Tibial nerve (tissue), 4 donors: ENCODE results near the gene DCAF17. TPM values are rescaled to one million over a fixed set of nuclear protein-coding genes. Genes with fewer than 3 reads are reported as not detected.

Experiments used
- DNase-seq, 2 donors: peaks; one replicate each; pipeline ENCODE4 v3.0.0-alpha.2; 2019; ENCODE audit warnings: low spot score in 2 of 2
- H3K27ac ChIP-seq, 4 donors: fragments of 200-600 bp; sonication (generic) in 3 of 4; one replicate each; pipeline ENCODE4 v1.5.1; 2017 to 2019; ENCODE audit warnings: mild to moderate bottlenecking in 1 of 4
- H3K27me3 ChIP-seq, 2 donors: fragments of 200-600 bp; sonication (generic) in 1 of 2; one replicate each; pipeline versions ENCODE4 v1.5.1 to v1.6.0; 2017 to 2019
- H3K36me3 ChIP-seq, 3 donors: fragments of 200-600 bp; sonication (generic); one replicate each; pipeline ENCODE4 v1.5.1; 2018 to 2019
- H3K4me1 ChIP-seq, 4 donors: fragments of 200-600 bp; sonication (generic) in 3 of 4; one replicate each; pipeline ENCODE4 v1.5.1; 2017 to 2019
- H3K4me3 ChIP-seq, 4 donors: fragments of 200-600 bp; sonication (generic) in 3 of 4; one replicate each; pipeline ENCODE4 v1.5.1; 2017 to 2019; ENCODE audit warnings: mild to moderate bottlenecking in 1 of 4, moderate library complexity in 1 of 4
- H3K9me3 ChIP-seq, 4 donors: fragments of 200-600 bp; sonication (generic) in 3 of 4; one replicate each; pipeline ENCODE4 v1.5.1; 2017 to 2019
- EP300 ChIP-seq, 2 donors: sonication (generic); formaldehyde crosslinking; IDR thresholded peaks; one replicate each; pipeline ENCODE4 v1.6.1; 2017; ENCODE audit warnings: antibody characterized with exemption in 2 of 2, mild to moderate bottlenecking in 1 of 2
- POLR2A ChIP-seq, 2 donors: fragments of 450-650 bp; IDR thresholded peaks; one replicate each; pipeline ENCODE4 v1.6.1; 2017; ENCODE audit warnings: antibody characterized with exemption in 2 of 2, mild to moderate bottlenecking in 2 of 2, moderate library complexity in 2 of 2
- WGBS, 2 donors: methylation state at CpG; one replicate each; pipeline ENCODE4 v1.1.5; 2018; 5-methylcytosine and 5-hydroxymethylcytosine counted together
- total RNA-seq, 4 donors: library from RNA; depleted of rRNA; stranded (reverse); fragments of >200 nt; gene quantifications; one replicate each; pipeline ENCODE4 v1.1.0, GENCODE V29; 2016
- TF ChIP-seq, protein P1 (sequence below), 5 experiments: fragments of 200-600 bp in 3 of 5; fragments of 450-650 bp in 2 of 5; sonication (generic) in 3 of 5; IDR thresholded peaks; one replicate each; pipeline ENCODE4 v1.5.1; 2016 to 2019; ENCODE audit warnings: antibody characterized with exemption in 5 of 5, mild to moderate bottlenecking in 3 of 5, moderate library complexity in 2 of 5

Gene DCAF17
- total RNA-seq, 4 donors from 2014 or later = 17.3 to 38.4 (median 23.8) TPM

DNA sequence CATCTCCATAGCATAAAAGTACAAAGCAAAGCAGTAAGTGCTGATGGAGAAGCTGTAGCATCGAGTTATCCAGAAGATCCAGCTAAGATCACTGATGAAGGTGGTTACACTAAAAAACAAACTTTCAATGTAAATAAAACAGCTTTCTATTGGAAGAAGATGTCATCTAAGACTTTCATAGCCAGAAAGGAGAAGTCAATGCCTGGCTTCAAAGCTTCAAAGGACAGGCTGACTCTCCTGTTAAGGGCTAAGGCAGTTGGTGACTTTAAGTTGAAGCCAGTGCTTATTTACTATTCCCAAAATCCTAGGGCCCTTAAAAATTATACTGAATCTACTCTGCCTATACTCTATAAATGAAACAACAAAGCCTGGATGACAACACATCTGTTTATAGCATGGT lies 44.2 kb upstream of the DCAF17 start:
- Histone ChIP-seq H3K9me3 (no peaks in the 10 kb centered on the region), H3K27me3 (no peaks in the 10 kb centered on the region), H3K36me3 (peaks cover 0 to 8% (median 0%) of the 10 kb centered on the region in 3 donors), H3K4me3 (no peak overlapping the region), H3K27ac (no peak overlapping the region), H3K4me1 (no peaks in the 10 kb centered on the region)
- DNase-seq = no peak
- no peak for TF ChIP-seq EP300 (IDR thresholded peaks at IDR 0.05)
- TF ChIP-seq POLR2A (IDR thresholded peaks at IDR 0.05) = no peak
- TF ChIP-seq, protein P1, sequence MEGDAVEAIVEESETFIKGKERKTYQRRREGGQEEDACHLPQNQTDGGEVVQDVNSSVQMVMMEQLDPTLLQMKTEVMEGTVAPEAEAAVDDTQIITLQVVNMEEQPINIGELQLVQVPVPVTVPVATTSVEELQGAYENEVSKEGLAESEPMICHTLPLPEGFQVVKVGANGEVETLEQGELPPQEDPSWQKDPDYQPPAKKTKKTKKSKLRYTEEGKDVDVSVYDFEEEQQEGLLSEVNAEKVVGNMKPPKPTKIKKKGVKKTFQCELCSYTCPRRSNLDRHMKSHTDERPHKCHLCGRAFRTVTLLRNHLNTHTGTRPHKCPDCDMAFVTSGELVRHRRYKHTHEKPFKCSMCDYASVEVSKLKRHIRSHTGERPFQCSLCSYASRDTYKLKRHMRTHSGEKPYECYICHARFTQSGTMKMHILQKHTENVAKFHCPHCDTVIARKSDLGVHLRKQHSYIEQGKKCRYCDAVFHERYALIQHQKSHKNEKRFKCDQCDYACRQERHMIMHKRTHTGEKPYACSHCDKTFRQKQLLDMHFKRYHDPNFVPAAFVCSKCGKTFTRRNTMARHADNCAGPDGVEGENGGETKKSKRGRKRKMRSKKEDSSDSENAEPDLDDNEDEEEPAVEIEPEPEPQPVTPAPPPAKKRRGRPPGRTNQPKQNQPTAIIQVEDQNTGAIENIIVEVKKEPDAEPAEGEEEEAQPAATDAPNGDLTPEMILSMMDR (IDR thresholded peaks at IDR 0.05) = no peak
- WGBS, 2 donors = 86 to 94% methylated on average over 1 of the region's 1 CpG

DNA sequence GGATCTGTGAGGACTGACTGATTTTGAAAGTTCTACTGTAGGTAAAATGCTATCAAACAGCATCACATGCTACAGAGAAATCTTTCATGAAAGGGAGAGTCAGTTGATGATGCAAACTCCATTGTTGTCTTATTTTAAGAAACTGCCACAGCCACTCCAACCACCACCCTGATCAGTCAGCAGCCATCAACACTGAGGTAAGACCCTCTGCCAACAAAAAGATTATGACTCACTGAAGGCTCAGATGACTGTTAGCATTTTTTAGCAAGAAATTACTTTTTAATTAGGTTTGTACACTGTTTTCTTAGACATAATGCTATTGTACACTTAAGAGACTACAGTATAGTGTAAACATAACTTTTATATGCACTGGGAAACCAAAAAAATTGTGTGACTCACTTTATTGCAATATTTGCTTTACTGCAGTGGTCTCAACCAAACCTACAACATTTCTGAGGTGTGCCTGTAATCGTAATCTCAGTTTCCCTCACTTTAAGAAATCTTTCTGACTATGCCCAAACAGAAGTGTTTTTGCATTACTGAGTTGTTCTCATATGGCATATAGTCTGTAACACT lies 43.0 kb upstream of the DCAF17 start:
- 92 to 93% methylated on average over 1 of the region's 1 CpG for WGBS, 2 donors
- no peak overlapping the region for H3K27ac ChIP-seq
- no peaks in the 10 kb centered on the region for H3K9me3 ChIP-seq
- TF ChIP-seq POLR2A (IDR thresholded peaks at IDR 0.05) (no peak), EP300 (IDR thresholded peaks at IDR 0.05) (no peak)
- TF ChIP-seq, protein P1 (IDR thresholded peaks at IDR 0.05) = no peak
- no peak overlapping the region for H3K4me3 ChIP-seq
- no peaks in the 10 kb centered on the region for H3K27me3 ChIP-seq
- H3K4me1 ChIP-seq = no peaks in the 10 kb centered on the region
- peaks cover 0 to 7% (median 0%) of the 10 kb centered on the region in 3 donors for H3K36me3 ChIP-seq
- DNase-seq = no peak

DNA sequence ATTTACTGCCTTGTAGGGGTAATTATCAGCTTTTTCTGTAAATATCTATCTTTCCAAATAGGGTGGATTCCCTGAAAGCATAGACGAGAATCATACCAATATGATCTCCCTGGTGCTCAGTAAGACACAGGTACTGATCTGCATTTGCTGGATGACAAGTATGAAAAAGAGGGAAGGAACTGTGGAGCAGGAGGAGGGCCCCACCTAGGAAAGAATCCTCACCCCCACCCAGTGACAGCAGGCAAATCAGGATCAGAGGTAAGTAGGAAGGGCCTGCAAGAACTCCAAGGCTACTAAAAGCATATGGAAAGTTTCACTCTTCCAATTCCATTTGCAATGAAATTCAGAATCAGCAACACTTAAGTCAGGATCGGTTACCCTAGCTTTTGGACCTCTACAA lies 42.5 kb upstream of the DCAF17 start:
- DNase-seq = no peak
- H3K36me3 ChIP-seq = peaks cover 0 to 2% (median 0%) of the 10 kb centered on the region in 3 donors
- 83 to 98% methylated on average over 2 of the region's 2 CpGs for WGBS, 2 donors
- TF ChIP-seq EP300 (IDR thresholded peaks at IDR 0.05) = no peak
- TF ChIP-seq POLR2A (IDR thresholded peaks at IDR 0.05) = no peak
- TF ChIP-seq, protein P1 (IDR thresholded peaks at IDR 0.05) = no peak
- H3K9me3 ChIP-seq = no peaks in the 10 kb centered on the region
- H3K4me1 ChIP-seq = no peaks in the 10 kb centered on the region
- H3K4me3 ChIP-seq = no peak overlapping the region
- no peak overlapping the region for H3K27ac ChIP-seq
- no peaks in the 10 kb centered on the region for H3K27me3 ChIP-seq

DNA sequence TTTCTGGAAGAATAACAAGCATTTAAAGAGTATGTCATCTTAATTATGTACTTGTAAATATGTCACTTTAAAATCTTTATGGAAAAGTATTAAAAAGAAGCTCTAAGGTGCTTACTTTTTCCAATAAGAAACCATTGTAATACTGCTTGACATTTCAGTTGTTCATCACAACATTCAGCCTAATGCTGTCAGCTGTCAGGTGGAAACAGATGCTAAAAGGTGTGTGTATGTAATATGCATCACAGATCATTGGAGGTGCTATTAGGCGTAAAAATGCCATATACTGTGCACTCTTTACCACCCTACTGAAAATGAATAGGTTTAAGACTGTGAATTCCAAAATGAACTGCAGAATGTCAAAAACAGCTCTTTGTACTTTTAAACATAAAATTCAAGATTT lies 40.5 kb upstream of the DCAF17 start:
- H3K27ac ChIP-seq = no peak overlapping the region
- no peak for TF ChIP-seq EP300 (IDR thresholded peaks at IDR 0.05)
- TF ChIP-seq POLR2A (IDR thresholded peaks at IDR 0.05) = no peak
- TF ChIP-seq, protein P1 (IDR thresholded peaks at IDR 0.05) = no peak
- 94% methylated on average over 1 of the region's 1 CpG for WGBS, 2 donors

DNA sequence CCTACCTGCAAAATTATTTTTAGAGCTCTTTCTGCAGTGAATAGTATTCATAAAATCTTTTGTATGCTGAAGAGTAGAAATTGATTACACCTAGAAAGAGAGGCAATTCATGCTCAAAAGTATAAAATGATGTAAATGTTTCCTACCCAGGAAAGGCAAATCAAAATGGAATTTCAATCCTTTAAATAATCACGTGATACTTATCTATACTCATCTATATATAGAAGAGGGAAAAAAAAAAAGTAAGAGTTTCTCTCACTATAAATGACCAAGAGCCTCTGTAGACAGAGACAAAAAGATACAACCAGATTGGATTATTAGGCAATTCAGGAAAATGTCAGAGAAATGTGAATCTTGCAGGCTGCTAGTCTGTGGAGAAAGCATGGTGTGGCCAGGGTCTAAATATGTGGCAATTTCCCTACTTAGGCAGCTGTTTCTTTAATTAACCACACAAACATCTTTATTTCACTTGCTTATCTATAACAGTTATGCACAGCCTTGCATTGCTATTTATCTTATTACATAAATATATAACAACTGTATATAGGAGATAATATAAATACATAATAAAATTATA lies 39.8 kb upstream of the DCAF17 start:
- Histone ChIP-seq H3K9me3 (peaks cover 0 to 5% (median 0%) of the 10 kb centered on the region in 4 donors), H3K36me3 (no peaks in the 10 kb centered on the region)

More for the DNA sequence above, 40.5 kb upstream of the DCAF17 start:
- Histone ChIP-seq H3K4me1 (no peaks in the 10 kb centered on the region), H3K4me3 (no peak overlapping the region), H3K36me3 (no peaks in the 10 kb centered on the region), H3K27me3 (no peaks in the 10 kb centered on the region), H3K9me3 (peaks cover 0 to 5% (median 0%) of the 10 kb centered on the region in 4 donors)
- no peak for DNase-seq

More for the DNA sequence above, 39.8 kb upstream of the DCAF17 start:
- no peak for DNase-seq
- WGBS, 2 donors = 61 to 82% methylated on average over 1 of the region's 1 CpG
- H3K4me1 ChIP-seq = no peaks in the 10 kb centered on the region
- H3K27ac ChIP-seq = no peak overlapping the region
- H3K27me3 ChIP-seq = no peaks in the 10 kb centered on the region
- H3K4me3 ChIP-seq = no peak overlapping the region
- TF ChIP-seq POLR2A (IDR thresholded peaks at IDR 0.05) (no peak), EP300 (IDR thresholded peaks at IDR 0.05) (no peak)
- TF ChIP-seq, protein P1 (IDR thresholded peaks at IDR 0.05) = no peak
